ENCODE data around the gene CHRNB1. TPM values are rescaled to one million over a fixed set of nuclear protein-coding genes. Genes with fewer than 3 reads are reported as not detected.

Gene CHRNB1
- total RNA-seq, 1 experiment from 2014 or later: 6.2 TPM

GRCh38 chr17:7410634-7411426 lies 34.0 kb upstream of the CHRNB1 start:
- Histone ChIP-seq H3K27me3 (no peaks in the 10 kb centered on the region), H3K9me3 (no peaks in the 10 kb centered on the region), H3K36me3 (no peaks in the 10 kb centered on the region; the same call in 1 of the 2 replicates), H3K4me3 (no peak overlapping the region)
- no peak for DNase-seq

GRCh38 chr17:7411427-7411750 lies 33.5 kb upstream of the CHRNB1 start:
- H3K36me3 ChIP-seq: no peaks in the 10 kb centered on the region; the same call in 1 of the 2 replicates
- no peaks in the 10 kb centered on the region for H3K27me3 ChIP-seq
- no peaks in the 10 kb centered on the region for H3K9me3 ChIP-seq
- H3K4me3 ChIP-seq: no peak overlapping the region
- no peak for DNase-seq

- Histone ChIP-seq H3K9me3 (no peaks in the 10 kb centered on the region), H3K27me3 (no peaks in the 10 kb centered on the region), H3K4me3 (no peak overlapping the region), H3K36me3 (no peaks in the 10 kb centered on the region; the same call in 1 of the 2 replicates)
- DNase-seq: peak; percentile 27
These were observed 31.4 kb upstream of the CHRNB1 start for GRCh38 chr17:7413346-7413985.

GRCh38 chr17:7414837-7415236 lies 30.0 kb upstream of the CHRNB1 start:
- Histone ChIP-seq H3K9me3 (no peaks in the 10 kb centered on the region), H3K27me3 (no peaks in the 10 kb centered on the region), H3K4me3 (no peak overlapping the region), H3K36me3 (no peaks in the 10 kb centered on the region)
- DNase-seq: no peak

GRCh38 chr17:7415784-7416183 lies 29.1 kb upstream of the CHRNB1 start:
- no peaks in the 10 kb centered on the region for H3K36me3 ChIP-seq
- H3K9me3 ChIP-seq: no peaks in the 10 kb centered on the region
- H3K27me3 ChIP-seq: no peaks in the 10 kb centered on the region
- DNase-seq: no peak
- H3K4me3 ChIP-seq: no peak overlapping the region

GRCh38 chr17:7416323-7416722 lies 28.5 kb upstream of the CHRNB1 start:
- Histone ChIP-seq H3K4me3 (no peak overlapping the region), H3K27me3 (no peaks in the 10 kb centered on the region), H3K9me3 (no peaks in the 10 kb centered on the region), H3K36me3 (no peaks in the 10 kb centered on the region)
- DNase-seq: no peak

GRCh38 chr17:7417056-7417655 lies 27.7 kb upstream of the CHRNB1 start:
- Histone ChIP-seq H3K36me3 (no peaks in the 10 kb centered on the region), H3K9me3 (no peaks in the 10 kb centered on the region), H3K27me3 (no peaks in the 10 kb centered on the region), H3K4me3 (no peak overlapping the region)
- no peak for DNase-seq

- H3K36me3 ChIP-seq: no peaks in the 10 kb centered on the region
- H3K9me3 ChIP-seq: no peaks in the 10 kb centered on the region
- DNase-seq: no peak
- no peak overlapping the region for H3K4me3 ChIP-seq
- no peaks in the 10 kb centered on the region for H3K27me3 ChIP-seq
These were observed 26.2 kb upstream of the CHRNB1 start for GRCh38 chr17:7418472-7419152.

GRCh38 chr17:7419819-7420610 lies 24.8 kb upstream of the CHRNB1 start, which contains the start of gene SPEM1:
Gene SPEM1 (plus strand): TSS chr17:7420324. CDS start chr17:7420385, 61 bp downstream.
- no peak for DNase-seq
- Histone ChIP-seq H3K4me3 (no peak within 1 kb of the TSS), H3K36me3 (no peaks in the 10 kb centered on the region), H3K9me3 (no peaks in the 10 kb centered on the region), H3K27me3 (no peaks in the 10 kb centered on the region)

- Histone ChIP-seq H3K9me3 (no peaks in the 10 kb centered on the region), H3K36me3 (no peaks in the 10 kb centered on the region), H3K4me3 (no peak overlapping the region), H3K27me3 (no peaks in the 10 kb centered on the region)
- DNase-seq: no peak
These were observed 23.7 kb upstream of the CHRNB1 start for GRCh38 chr17:7421186-7421585.

- H3K4me3 ChIP-seq: no peak overlapping the region
- DNase-seq: no peak
- H3K9me3 ChIP-seq: no peaks in the 10 kb centered on the region
- no peaks in the 10 kb centered on the region for H3K27me3 ChIP-seq
- H3K36me3 ChIP-seq: no peaks in the 10 kb centered on the region
These were observed 21.2 kb upstream of the CHRNB1 start for GRCh38 chr17:7423679-7424078.

- no peaks in the 10 kb centered on the region for H3K27me3 ChIP-seq
- no peak for DNase-seq
- no peaks in the 10 kb centered on the region for H3K9me3 ChIP-seq
- no peak within 1 kb of the TSS for H3K4me3 ChIP-seq
- H3K36me3 ChIP-seq: no peaks in the 10 kb centered on the region
These were observed 19.5 kb upstream of the CHRNB1 start, which contains the start of gene SPEM2 for GRCh38 chr17:7425316-7425715. Gene SPEM2 (plus strand): TSS chr17:7425616. CDS start chr17:7425689, 73 bp downstream.

- no peak overlapping the region for H3K4me3 ChIP-seq
- no peaks in the 10 kb centered on the region for H3K9me3 ChIP-seq
- H3K27me3 ChIP-seq: no peaks in the 10 kb centered on the region
- H3K36me3 ChIP-seq: no peaks in the 10 kb centered on the region
- no peak for DNase-seq
These were observed 19.1 kb upstream of the CHRNB1 start for GRCh38 chr17:7425756-7426155.

- DNase-seq: no peak
- Histone ChIP-seq H3K9me3 (no peaks in the 10 kb centered on the region), H3K4me3 (no peak overlapping the region), H3K27me3 (no peaks in the 10 kb centered on the region), H3K36me3 (no peaks in the 10 kb centered on the region)
These were observed 18.5 kb upstream of the CHRNB1 start for GRCh38 chr17:7426203-7426863.

GRCh38 chr17:7426896-7427489 lies 17.9 kb upstream of the CHRNB1 start:
- H3K9me3 ChIP-seq: no peaks in the 10 kb centered on the region
- no peaks in the 10 kb centered on the region for H3K36me3 ChIP-seq
- no peak for DNase-seq
- H3K27me3 ChIP-seq: no peaks in the 10 kb centered on the region
- no peak overlapping the region for H3K4me3 ChIP-seq

- Histone ChIP-seq H3K27me3 (no peaks in the 10 kb centered on the region), H3K4me3 (no peak overlapping the region), H3K36me3 (no peaks in the 10 kb centered on the region), H3K9me3 (no peaks in the 10 kb centered on the region)
- no peak for DNase-seq
These were observed 17.3 kb upstream of the CHRNB1 start for GRCh38 chr17:7427549-7427948.
